AG09309 (cell line): ENCODE data around the gene OBSCN.
"Not testable (repeated sequence)": the region's sequence is repeated elsewhere in the genome, so short reads cannot be mapped to it uniquely, and the experiment has no call there.

Source experiments
- DNase-seq: peaks from one replicate; pipeline ENCODE4 v3.0.0-alpha.2; 2010; ENCODE audit warnings: low read depth
- H3K4me3 ChIP-seq: 2 replicates; pipeline ENCODE4 v1.5.1; 2011; ENCODE audit warnings: mild to moderate bottlenecking, low read depth, low read length, moderate library complexity; ENCODE audit not compliant: control insufficient read depth
- TF ChIP-seq, protein P1 (sequence below): IDR thresholded peaks from 2 replicates; pipeline ENCODE4 v1.5.1; 2011; ENCODE audit warnings: mild to moderate bottlenecking, low read depth, low read length, inconsistent platforms; ENCODE audit not compliant: insufficient read depth, control insufficient read depth; ENCODE audit errors: missing control alignments

OBSCN gene

DNA sequence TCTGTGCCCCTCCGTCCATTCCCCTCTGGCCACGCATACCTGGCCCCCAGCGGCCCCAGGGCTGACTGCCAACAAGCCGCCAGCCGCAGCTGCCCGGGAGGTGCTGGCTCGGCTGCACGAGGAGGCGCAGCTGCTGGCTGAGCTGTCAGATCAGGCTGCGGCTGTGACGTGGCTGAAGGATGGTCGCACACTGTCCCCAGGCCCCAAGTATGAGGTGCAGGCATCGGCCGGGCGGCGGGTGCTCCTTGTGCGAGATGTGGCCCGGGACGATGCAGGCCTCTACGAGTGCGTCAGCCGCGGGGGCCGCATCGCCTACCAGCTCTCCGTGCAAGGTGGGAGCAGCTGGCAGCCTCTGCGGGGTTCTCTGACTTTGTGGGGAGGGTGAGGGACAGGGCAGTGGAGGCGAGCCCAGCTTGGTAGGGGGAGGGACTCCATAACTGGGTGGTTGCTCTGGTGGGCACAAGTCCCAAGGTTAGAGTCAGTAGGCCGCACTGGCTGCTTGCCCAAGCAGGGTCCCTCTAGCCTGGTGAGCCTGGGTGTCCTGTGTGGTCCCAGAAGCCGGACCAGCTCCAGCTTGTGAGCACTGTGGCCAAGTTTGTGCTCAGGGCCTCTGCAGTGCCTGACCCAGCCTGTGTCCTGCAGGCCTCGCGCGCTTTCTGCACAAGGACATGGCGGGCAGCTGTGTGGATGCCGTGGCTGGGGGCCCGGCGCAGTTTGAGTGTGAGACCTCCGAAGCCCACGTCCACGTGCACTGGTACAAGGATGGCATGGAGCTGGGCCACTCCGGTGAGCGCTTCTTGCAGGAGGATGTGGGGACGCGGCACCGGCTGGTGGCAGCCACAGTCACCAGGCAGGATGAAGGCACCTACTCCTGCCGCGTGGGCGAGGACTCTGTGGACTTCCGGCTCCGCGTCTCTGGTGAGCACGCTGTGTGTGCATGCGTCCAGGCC lies 8.8 kb downstream of the OBSCN start:
- TF ChIP-seq, protein P1, sequence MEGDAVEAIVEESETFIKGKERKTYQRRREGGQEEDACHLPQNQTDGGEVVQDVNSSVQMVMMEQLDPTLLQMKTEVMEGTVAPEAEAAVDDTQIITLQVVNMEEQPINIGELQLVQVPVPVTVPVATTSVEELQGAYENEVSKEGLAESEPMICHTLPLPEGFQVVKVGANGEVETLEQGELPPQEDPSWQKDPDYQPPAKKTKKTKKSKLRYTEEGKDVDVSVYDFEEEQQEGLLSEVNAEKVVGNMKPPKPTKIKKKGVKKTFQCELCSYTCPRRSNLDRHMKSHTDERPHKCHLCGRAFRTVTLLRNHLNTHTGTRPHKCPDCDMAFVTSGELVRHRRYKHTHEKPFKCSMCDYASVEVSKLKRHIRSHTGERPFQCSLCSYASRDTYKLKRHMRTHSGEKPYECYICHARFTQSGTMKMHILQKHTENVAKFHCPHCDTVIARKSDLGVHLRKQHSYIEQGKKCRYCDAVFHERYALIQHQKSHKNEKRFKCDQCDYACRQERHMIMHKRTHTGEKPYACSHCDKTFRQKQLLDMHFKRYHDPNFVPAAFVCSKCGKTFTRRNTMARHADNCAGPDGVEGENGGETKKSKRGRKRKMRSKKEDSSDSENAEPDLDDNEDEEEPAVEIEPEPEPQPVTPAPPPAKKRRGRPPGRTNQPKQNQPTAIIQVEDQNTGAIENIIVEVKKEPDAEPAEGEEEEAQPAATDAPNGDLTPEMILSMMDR: no peak
- no peak for DNase-seq
- H3K4me3 ChIP-seq: no peak overlapping the region

DNA sequence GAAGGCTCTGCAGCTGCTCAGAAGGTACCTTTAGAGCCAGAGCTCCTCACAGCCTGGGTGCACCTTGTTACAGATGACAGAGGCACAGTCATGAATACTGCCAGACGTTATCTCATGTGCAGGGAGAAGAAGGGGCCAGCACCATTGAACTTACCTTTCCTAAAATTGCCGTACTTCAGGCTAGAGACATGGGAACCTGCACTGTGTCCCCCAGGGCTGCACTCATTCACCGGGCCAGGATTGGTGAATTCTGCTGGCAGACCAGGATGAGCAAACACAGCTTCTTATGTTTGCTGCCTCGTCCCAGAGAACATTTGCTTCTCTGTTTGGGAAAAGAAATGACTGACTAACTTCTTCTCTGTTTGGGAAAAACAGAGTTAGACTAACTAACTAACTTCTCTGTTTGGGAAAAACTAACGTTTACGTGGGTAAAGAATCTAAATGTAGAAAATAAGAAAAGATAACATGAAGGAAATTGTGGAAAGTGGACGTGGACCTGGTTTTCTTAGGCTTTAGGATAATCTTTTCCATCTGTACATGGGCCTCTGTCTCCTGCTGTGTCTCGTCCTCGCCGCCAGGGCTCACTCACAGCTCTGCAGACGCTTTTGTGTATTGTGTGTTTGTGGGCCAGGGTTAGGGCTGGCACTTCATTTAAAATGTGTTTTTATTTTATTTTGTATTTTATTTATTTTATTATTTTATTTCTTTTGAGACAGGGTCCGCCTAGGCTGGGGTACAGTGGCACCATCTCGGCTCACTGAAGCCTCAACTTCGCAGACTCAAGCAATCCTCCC lies 9.9 kb downstream of the OBSCN start:
- TF ChIP-seq, protein P1: peak; percentile 64
- H3K4me3 ChIP-seq: no peak overlapping the region
- no peak for DNase-seq

DNA sequence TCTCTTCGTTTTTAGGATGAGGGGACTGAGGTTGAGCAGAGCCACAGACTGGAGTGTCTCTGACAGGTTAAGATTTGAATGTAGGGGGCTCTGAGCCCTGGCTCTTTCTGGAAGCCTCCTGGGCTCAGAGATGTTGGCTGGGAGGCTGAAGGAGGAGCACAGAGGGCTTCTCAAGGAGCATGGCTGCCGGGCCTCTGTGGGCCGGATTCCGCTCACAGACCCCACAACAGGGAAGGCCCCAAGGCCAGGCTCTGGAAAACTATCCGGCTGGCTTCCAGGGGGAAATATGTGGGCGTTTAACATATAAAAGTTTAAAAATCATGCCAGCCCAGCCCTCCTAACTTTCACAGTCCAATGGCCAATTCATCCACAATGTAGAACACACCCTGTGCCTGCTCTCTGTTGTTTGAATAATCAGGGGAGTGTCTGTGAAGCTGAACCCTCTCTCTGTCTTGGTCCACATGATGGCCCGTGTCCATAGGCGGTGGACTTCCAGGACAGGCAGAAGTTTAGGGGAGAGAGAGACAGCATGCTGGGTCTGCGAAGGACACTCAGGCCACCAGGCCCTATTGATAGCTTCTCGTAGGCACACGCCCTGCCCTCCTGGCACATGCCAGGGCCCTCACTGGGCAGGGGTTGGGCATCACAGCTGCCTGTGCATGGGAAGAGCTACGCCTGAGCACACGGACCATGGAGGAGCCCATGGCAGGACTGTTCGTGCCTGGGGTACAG lies 10.8 kb downstream of the OBSCN start:
- TF ChIP-seq, protein P1: no peak
- no peak for DNase-seq
- H3K4me3 ChIP-seq: no peak overlapping the region

DNA sequence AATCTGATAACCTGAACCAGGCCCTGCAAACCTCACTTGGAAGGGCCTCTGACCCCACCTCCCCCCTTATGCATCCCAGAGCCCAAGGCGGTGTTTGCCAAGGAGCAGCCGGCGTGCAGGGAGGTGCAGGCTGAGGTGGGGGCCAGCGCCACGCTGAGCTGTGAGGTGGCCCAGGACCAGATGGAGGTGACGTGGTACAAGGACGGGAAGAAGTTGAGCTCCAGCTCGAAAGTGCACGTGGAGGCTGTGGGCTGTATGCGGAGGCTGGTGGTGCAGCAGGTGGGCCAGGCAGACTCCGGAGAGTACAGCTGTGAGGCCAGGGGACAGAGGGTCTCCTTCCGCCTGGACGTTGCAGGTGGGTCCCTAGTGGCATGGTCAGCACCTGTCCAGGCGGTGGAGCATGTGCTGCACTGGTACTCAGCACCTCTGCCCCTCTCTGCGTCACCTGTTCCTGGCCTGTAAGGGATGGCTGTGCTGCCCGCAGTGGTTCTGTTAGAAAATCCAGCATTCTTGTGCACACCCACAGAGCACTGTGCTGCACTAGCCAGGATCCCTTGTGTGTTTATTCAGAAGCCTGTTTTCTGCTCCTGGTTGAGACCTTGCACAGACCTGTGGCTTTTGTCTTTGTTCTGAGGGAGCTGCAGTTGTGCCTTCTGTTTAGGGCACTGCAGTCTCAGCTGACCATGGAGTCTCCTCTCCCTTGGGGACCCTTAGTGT lies 11.6 kb downstream of the OBSCN start:
- no peak overlapping the region for H3K4me3 ChIP-seq
- no peak for DNase-seq
- TF ChIP-seq, protein P1: no peak

DNA sequence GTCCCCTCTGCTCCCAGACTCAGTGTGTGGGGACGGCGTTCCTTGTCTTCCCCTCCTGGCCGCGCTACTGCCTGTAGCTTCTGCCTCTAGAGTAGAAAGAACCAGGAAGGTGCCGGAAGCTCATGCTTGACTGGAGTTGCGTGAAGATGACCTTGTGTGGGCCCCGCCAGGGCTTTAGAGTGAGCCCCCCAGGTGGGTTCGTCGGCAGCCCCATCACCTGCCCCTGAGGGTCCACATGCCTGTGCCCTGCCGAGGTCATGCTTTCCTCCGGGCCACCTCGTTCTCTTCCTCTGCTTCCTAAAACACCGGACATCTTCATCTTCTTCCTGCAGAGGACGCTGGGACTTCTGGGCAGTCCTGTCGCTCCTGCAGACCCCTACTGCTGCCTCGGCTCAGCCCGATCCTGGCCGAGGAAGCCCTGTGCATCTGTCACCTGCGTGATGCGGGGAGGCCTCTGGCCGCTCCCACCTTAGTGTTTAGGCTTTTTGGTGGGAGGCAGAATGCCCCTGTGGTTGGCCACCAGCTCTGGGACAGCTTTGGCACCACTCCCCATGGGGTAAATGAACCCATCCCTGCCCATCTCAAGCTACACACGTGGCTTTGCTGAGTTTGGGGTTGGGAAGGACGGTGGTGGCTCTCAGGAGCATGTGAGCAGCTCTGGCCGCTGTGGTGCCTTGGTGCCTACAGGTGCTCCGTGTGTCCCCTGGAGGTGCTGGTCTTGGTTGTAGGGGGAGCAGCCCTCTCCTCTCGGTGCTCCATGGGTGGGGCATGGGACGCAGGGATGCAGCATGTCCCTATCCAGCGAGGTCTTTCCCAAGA lies 12.3 kb downstream of the OBSCN start:
- DNase-seq: no peak
- H3K4me3 ChIP-seq: no peak overlapping the region
- TF ChIP-seq, protein P1: no peak

DNA sequence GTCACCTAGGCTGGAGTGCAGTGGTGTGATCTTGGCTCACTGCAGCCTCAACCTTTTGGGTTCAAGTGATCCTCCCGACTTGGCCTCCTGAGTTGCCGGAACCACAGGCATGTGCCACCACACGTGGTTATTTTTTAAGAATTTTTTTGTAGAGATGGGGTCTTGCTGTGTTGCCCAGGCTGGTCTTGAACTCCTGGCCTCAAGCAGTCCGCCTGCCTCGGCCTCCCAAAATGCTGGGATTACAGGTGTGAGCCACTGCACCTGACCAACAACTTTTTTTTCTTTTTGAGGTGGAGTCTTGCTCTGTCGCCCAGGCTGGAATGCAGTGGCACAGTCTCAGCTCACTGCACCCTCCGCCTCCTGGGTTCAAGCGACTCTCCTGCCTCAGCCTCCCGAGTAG lies 13.3 kb downstream of the OBSCN start:
- not testable (repeated sequence) for DNase-seq, H3K4me3 ChIP-seq
